B cell (primary cell): Measurements from ENCODE around the gene RECK.

Experiments used
- CTCF ChIP-seq: fragments of 200-600 bp; IDR thresholded peaks from one replicate; pipeline ENCODE4 v1.8.0; 2022; ENCODE audit warnings: antibody characterized with exemption, mild to moderate bottlenecking
- EZH2 ChIP-seq: IDR thresholded peaks from 2 replicates; pipeline ENCODE4 v1.6.1; 2012; ENCODE audit warnings: borderline replicate concordance, low read depth, mild to moderate bottlenecking, moderate library complexity, low read length; ENCODE audit not compliant: insufficient read depth, poor library complexity, severe bottlenecking

GRCh38 chr9:35990155-35990554 lies 46.6 kb upstream of the RECK start:
- no peak for TF ChIP-seq CTCF
- no peak for TF ChIP-seq EZH2
